Raji (cell line): ENCODE data around the gene SPACA9.

Experiments
- POLR2A ChIP-seq: IDR thresholded peaks from 2 replicates; pipeline ENCODE4 v1.6.1; 2011; ENCODE audit warnings: low read depth, low read length, control low read depth; ENCODE audit not compliant: insufficient read depth

SPACA9 gene

DNA sequence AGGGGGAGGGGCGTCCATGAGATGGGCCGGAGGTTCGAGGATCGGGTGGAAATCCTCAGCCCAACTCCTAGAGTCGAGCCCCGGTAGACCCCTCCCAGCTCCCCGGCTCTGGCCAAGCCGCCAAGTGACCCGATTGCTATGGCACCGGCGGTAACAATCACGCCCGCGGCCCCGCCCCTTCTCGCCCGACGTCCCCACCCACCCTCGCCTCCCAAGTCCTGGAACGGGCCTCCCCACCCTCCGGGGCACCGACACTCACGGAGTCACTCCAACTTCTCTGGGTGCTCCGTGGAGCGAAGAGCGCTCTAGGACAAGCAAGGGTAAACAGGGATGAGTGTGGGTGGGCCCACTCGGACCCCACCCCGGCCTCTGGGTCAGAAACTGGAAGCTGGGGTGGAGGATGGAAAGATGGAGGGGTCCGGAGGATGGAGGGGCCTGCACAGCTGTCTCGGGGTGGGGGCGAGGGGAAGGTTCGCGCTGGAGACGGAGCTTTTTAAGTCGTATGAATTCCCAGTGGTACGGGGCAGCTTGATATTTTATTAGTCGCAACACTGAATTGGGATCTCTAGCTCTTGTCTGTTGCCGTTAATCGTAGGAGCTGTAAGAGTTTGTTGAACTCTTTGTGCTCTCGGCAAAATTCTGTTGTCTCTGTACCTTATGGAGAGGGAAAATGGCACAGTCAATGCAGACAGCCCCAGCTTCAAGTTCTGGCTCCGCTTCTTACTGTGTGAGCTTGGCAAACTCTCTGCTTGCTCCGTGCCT lies at the start of gene SPACA9:
Gene SPACA9, plus strand, starts transcription at position 204 of the 762 bp plus-strand sequence. CDS start 5,050 bp downstream, outside the sequence.
- no peak for TF ChIP-seq POLR2A

DNA sequence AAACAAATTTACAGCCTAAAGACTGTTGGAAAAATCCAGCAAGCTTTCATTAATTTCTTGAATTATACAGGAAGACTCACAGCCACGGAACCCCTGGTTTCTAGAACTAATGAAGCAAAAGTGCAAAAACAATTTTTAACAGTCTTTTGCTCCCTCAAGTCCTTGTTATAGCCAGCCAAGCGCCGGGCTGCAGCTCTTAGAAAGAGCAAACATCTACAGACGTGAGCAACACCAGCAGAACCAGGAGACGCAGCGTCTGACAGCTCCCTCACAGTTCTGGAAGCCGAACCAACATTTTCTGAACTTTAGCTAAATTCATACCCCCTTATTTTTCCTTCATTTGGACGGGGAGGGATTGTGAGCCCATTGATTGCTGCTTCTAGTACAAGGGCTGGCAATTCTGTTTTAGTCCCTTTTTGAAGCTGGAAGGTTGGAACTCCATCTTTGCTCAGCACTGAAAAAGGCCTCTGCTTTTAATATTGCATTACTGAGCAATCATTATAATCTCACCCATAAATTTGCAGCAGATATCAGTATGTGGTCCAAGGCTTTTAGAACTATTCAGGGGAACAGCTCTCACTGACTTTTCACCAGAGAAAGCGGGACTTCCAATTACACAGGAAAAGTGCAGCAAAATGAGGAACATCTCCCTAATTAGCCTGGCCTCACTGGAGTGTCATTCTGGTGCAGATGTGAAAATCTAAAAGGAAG lies 46.4 kb upstream of the SPACA9 start:
- no peak for TF ChIP-seq POLR2A

DNA sequence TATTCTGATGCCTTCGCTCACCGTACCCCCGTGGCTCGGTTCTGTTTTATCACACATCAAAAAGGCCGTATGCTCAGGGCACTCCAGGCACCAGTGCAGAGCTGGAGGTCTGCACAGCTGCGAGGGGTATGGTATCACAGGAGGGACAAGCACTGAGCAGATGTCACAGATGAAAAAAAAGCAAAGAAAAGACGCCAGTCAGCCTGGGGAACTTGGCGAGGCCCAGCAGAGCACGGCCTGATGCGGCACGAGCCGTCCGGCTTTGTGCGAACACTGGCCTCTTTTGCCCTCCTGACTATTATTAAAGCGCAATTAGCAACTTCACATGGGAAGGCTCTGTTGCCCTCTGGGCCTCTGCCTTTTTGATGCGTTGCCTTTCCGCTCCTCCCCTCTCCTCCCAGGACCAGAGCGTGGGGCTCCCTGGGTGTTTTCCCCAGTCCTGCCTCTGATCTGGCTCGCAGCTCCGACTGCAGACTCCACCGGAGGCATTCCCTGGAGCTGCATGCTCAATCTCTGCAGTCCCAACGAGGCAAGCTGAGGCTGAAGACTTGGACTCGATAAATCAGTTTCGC lies 45.1 kb upstream of the SPACA9 start:
- TF ChIP-seq POLR2A: no peak

DNA sequence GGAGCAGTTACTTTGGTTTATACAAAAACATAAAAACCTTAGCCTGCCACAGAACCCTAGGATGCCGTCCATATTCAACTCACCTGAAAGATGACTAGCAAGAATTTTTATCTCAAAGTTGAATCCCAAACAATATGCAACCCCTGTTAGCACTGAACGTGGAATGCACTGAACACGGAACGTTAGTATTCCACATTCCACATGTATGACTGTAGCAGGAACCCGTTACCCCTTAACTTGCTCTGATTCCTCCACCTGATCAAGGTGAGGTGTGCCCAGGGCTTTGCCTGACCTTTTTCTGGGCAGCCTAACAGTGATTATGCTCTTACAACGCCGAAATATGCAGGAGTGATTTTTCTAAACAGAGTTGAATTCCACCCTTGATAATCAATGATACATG lies 44.4 kb upstream of the SPACA9 start:
- no peak for TF ChIP-seq POLR2A

DNA sequence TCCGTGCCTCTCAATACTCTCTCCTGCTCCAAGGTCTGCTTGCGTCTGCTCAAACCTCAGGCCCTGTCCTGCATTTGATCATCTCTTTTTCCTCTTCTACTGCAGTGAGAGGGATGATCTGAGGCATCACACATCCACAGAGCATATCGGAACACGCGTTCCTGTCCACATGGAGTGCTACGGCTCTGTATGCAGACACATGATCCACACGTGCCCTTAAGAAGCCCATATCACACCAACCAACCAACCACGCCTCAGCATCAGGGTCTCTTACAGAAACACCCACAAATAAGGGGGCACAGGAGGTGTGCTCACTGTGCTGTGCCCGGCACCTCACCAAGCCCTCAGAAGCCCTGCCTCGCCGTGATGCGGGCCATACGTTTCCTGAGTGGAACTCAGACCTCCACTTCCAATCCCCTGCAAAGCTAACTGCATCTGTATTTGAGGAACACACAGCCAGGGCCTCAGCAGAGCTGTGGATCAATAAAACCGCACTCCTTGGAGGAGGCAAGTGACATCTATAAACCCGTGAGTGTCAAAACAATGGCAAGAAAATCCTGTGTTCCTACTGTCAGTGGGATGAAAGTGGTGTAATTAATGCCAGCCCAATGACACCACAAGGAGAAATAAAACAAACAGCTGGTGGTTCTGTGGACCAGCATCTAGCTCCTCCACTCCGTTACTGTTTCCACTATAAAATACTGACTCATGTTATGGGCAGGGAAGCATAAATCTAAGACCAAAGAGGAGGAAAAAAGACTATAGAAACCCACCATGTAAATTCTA lies 41.0 kb upstream of the SPACA9 start:
- no peak for TF ChIP-seq POLR2A

DNA sequence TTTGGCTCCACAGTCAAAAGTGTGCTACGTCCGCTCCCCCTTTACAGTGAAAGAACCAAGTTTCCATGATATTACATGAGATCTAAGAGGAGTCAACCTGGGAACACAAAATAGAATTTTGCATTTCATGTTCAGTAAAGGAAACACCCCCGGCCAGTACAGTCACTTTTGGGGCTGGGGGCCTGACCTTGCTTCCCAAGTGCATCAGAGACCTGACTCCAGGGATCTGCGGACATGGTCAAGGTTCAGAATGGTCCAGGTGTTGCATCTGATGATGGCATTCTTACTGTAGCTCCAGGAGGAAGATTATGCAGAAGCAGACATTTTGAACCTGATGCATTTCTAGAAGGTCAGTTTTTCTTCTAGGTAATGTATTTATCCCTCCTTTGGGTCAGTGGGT lies 40.4 kb upstream of the SPACA9 start:
- no peak for TF ChIP-seq POLR2A

DNA sequence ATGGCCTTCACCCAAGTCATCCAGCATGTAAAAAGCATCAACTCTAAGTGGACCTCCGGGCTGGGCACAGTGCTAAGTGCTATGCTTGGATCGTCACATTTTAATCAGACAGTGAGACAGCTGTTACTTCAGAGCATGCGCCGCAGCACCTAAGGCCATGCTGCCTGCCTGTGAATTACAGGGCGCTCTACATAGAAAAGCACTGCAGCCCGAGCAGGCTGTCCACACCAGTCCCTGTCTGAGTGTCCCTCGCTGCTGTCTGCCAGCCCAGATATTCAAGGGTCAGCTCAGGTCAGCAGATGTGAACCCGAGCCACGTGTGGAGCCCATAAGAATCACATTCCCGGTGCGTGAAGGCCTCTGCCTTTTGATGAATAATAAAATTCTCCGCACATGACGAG lies 37.7 kb upstream of the SPACA9 start:
- TF ChIP-seq POLR2A: no peak

DNA sequence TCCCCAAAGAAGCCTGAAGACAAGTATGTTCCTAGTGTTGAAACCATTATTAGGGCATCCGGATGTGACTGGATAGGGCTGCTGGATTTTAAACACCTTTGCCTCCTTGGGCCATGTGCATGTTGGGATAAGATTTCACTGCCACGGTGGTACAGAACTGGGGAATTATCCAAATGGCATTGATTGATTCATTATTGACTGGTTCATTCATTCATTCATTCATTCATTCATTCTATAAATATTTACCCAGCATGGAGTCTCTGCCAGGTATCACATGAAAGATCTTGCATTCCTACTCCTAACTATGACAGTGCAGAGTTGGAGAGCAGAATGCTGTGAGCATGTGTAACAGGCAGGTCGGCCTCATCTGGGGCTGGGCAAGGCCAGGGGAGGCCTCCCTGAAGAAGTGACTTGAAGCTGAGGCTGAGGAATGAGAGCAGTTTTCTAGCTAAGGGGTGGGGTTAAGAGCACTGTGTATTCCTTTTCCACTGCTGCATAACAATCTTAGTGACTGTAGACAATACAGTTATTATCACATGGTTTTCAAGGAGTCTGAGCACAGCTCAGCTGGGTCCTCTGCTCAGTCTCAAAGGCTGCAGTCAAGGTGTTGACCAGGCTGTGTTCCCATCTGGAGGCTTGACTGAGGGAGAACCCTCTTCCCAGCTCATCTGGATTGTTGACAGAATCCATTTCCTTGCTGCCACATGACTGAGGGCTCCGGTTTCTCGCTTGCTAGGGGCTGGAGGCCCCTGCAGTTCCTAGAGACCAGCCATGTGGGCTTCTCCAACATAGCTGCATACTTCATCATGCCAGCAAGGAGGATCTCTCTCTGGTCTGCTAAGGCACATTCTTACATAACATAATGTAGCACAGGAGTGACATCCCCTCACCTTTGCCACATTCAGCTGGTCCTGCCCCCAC lies 36.3 kb upstream of the SPACA9 start:
- no peak for TF ChIP-seq POLR2A

DNA sequence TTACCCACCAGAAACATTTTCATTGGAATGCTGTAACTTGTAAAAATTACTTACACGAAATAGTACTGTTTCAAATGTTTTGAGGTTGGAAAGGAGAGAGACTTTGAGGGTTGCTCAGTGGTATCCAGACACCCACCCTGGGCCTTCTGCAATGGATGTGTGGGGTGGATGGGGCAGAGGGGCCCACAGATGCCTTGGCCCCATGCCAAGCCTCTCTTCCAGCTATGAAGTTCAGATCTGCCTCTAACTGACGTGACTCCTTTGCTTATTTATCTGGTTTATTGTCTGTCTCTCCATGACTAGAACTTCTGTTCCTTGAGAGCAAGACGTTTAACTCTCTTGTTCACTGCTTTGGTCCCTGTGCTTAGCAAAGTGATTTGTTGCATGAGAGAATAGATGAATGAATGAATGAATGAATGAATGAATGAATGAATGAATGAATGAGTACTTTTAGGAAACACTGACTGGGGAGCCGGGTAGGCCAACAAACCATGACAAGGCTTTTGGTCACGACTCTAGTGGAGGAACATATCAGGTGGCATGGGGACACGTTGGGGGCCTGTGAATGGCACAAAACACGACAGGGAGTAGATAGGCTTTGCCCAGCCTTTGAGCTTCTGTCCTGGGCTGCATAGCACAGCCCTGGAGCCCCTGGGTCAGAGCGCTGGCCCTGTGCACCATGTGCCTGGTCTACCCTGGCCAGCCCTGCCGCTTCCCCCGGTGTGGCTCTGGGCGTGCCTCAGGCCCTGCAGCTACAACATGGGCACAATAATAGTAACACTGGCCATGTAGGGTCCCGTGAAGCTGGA lies 32.4 kb upstream of the SPACA9 start:
- no peak for TF ChIP-seq POLR2A

DNA sequence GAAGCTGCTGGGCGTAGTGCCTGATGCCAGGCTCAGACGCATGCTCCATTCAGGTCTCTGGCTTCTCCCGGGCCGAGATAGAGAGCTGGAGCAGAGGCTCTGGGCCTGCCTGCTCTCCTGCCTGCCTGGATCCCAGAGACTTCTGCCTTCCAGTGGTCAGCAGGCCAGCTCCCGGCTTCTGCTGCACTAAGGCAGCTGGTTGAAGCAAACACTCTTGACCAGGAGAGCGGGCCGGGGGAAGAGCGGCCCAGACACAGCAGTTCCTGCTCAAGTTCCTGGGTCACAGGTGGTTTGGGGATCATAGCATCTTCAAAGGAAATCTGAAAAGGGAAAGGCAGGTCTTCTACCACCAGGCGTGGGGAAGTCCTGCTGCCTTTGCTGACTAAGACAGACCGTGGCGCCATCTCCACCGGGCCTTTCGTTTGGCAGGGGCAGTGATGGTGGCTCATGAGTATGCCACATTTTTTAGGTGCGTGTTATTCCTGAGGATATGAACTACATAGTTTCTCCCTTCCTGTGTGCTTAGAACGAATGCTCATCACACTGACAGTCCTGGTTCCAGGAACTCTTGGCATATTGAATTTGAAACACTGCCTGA lies 31.7 kb upstream of the SPACA9 start:
- TF ChIP-seq POLR2A: no peak

DNA sequence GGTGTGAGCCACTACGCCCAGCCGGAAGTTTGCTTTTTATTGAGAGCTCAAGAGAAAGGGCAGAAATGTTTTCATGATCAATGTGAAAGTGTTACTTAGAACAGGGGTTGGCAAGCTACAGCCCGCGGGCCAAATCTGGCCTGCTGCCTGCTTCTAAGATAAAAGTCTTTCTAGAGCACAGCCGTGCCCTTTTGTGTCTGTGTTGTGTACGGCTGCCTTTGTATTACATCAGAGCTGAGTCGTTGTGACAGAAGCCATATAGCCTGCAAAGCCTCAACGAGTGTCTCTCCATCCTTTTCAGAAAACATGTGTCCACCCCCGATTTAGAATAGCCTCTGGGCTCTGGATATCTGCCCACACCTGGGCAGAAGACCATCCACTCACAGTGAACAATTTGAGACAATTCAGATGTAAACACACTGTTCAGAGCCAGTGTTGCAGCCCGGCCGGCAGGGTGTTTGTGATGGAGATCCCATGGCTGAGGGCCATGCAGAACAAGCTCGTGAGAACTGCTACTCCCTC lies 29.5 kb upstream of the SPACA9 start:
- no peak for TF ChIP-seq POLR2A

DNA sequence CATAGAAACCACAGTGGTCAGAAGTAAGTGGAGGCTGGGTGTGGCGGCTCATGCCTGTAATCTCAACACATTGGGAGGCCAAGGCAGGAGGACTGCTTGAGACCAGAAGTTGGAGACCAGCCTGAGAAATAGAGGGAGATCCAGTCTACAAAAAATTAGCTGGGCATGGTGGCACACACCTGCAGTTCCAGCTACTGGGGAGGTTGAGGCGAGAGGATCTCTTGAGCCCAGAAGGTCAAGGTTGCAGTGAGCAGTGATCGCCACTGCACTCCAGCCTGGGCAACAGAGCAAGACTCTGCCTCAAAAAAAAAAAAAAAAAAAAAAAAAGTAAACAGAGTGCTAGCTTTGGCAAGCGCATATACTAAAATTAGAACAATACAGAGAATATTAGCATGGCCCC lies 25.2 kb upstream of the SPACA9 start:
- TF ChIP-seq POLR2A: no peak

DNA sequence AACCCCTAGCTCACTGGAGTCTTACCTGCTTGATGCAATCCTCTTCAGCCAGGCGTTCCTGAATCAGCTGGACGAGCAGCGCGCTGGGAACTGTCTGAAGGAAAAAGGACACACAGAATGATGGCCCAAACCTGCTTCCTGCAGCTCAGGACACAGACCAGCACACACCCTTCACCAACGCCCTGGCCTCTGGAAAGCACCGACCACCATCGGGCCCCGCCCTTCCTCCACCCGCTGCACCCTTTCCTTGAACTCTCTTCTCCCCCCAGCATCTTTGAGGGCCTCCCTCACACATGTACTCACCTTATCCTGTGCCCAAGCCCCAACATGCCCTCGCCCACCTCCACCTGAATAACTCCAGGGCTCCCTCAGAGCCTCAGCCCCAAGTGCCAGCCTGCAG lies 23.9 kb upstream of the SPACA9 start:
- no peak for TF ChIP-seq POLR2A
